PFSK-1 (cell line): ENCODE data around the gene BANP.

Experiments used
- FOXP2 ChIP-seq: optimal IDR thresholded peaks from 2 replicates; pipeline ENCODE3; 2011; ENCODE audit warnings: borderline replicate concordance, control low read depth, inconsistent platforms; ENCODE audit not compliant: insufficient read depth; ENCODE audit errors: extremely low read length, extremely low read depth
- POLR2AphosphoS5 ChIP-seq: IDR thresholded peaks from 2 replicates; pipeline ENCODE4 v1.6.1; 2012; ENCODE audit warnings: low read depth, mild to moderate bottlenecking, control low read depth, low read length, moderate library complexity
- REST ChIP-seq, 2 experiments: IDR thresholded peaks; 2 replicates each; pipeline versions ENCODE4 v1.6.1 to v1.8.0; 2011 to 2012; ENCODE audit warnings: low read depth in 2 of 2, low read length in 2 of 2, control low read depth in 1 of 2, inconsistent platforms in 1 of 2, mild to moderate bottlenecking in 1 of 2, moderate library complexity in 1 of 2; ENCODE audit not compliant: insufficient read depth in 1 of 2

DNA sequence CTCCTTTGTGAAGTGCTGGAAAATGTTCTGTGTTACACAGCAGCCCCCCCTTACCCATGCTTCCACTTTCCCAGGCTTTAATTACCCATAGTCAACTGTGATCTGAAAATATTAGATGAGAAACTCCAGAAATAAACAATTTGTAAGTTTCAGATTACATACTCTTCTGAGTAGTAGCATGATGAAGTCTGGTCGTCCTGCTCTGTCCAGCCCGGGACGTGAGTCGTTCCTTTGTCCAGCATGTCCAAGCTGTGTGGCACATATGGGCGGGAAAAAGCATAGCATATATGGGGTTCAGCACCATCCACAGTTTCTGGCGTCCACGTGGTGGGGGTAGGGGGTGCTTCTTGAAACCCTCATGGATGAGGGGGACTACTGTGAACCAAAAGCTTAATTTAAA lies 83.5 kb downstream of the BANP start:
- TF ChIP-seq POLR2AphosphoS5 (no peak), FOXP2 (no peak), REST (IDR thresholded peaks at IDR 0.05; ENCODE audit: insufficient read depth in 1 of 2, low read depth in 2 of 2, low read length in 2 of 2) (no peak)
